ENCODE measurements around the gene CNNM3.
A peak's percentile ranks its signal among the peaks of the same experiment; 100 is the strongest.
"Not testable (repeated sequence)": the region's sequence is repeated elsewhere in the genome, so short reads cannot be mapped to it uniquely, and the experiment has no call there.

CNNM3 gene

DNA sequence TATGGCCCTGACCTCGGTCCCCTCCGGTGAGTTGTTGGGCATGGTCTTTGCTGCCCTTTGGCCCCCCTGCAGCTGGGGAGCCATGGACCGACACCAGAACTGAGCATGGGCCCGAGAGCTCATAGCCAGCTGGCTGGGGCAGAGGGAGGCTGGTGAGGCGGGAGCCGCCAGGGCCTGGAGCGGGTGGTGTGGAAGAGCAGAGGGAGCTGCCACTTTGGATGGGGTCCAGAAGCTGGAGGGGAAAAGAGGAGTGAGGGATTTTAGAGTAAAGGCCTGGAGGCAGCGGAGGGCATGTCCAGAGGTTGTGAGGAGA lies 16.5 kb upstream of the CNNM3 start:
- no peak for DNase-seq (ENCODE audit: low read depth)

DNA sequence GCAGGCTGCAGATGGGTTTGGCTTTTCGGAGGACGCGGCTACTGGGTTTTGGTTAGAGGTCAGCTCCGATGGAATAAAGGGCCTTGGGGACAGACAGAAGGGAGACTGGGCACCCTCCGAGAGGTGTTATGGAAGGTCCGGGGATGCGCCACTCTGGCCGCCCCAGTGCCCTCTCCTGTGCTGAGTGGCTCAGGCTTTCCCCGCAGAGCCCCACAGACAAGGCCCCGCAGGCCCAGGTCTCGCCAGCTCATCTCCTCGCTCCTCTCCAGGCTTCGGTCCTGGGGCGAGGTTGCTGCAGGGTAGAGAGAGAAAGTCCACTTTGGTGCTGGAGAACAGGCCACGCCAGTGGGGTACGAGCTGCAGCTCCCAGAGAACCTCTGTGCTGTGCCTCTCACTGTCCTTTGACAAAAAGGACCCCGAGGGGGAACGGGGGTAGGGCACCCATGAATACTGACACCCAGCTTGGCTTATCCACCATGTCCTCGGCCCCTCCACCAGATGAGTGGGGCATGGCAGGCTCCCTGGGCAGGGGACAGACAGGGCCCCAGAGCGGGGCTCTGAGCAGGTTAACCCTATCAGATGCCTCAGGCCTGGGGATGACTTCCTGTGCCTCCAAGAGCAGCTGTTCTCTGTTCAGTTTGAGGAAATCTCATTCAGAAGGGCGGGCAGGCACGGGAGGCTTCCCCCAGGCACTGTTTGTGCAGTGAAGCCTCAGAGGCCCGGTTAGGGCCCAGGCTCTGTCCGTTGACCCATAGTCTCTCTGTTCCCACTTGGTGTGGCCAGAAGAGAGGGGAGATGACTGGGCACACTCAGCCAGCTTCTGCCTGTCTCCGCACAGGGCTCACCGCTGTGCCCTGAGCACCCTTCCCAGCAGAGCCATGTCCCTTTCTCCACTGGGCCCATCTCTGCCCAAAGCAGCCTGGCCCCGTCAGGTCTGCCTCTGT lies 15.7 kb upstream of the CNNM3 start:
- DNase-seq (ENCODE audit: low read depth): no peak

DNA sequence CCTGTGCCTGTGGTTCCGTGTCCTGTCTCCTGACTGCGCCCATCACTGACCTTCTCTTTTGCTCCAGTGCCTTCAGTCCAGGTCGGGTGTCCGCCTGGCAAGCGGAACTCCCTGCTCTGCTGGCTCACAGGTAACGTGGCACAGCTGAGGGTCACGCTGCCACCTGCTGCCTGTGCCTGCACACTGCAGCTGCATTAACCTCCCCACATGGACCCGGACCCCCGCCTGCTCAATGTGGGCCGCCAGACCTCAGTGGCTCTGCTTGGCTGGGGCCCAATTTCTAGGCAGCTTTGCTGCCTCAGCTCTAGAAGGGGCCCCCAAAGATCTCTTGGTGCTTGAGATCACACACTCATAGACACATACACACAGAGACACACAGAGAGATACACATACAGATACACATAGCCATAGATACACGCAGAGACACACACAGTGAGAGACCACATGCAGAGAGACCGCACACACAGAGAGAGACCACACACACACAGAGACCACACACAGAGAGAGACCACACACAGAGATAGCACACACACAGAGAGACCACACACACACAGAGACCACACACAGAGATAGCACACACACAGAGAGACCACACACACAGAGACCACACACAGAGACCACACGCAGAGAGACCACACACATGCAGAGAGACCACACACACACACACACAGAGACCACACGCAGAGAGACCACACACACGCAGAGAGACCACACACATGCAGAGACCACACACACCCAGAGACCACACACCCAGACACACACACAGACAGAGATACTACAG lies 14.9 kb upstream of the CNNM3 start:
- peak; percentile 54 for DNase-seq (ENCODE audit: low read depth)

DNA sequence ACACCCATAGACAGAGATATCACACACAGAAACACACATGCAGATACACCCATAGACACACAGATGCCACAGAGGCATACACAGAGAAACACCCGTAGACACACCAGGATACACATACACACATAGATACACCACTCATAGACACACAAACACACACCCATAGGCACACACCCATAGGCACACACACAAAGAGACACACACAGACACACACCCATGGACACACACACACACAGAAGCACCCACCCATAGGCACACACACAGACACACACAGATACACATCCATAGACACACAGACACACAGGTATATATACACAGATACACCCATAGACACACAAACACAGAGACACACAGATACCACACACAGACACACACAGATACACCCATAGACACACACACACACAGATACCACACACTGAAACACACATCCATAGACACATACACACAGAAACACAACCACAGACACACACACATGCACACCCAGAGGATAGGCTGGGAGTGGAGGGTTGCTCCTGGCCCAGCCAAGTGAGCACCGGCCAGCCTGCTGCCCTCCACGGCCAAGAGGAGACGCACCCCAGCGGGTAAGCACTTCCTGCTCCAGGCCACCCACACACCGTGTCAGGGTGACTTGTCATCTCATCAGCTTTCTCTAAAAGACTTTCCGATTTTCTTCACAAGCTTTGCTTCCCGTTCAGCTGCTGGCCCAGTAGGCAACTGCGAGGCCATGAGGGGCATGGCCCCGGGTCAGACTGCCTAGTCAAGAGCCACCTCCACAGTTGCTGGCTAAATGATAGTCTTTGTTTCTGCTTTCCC lies 14.1 kb upstream of the CNNM3 start:
- DNase-seq (ENCODE audit: low read depth): no peak

DNA sequence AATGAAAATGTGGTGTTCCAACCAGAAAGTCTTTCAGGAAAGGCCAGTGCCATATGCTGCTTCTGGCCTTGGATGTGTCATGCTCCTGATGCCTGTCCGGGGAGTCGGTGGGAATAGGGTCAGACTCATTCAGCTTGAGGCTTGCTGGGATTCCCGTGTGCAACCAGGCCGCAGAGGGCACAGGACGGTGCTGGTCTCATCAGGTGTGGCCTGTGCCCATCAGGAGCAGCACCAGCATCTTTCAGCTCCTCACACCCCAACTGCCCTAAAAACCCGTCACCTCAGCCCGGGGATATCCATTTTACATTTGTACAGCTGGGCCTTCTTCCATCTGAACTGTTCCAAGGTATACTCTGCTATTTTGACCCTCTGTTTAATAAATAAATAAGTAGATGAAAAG lies 13.3 kb upstream of the CNNM3 start:
- no peak for DNase-seq (ENCODE audit: low read depth)

DNA sequence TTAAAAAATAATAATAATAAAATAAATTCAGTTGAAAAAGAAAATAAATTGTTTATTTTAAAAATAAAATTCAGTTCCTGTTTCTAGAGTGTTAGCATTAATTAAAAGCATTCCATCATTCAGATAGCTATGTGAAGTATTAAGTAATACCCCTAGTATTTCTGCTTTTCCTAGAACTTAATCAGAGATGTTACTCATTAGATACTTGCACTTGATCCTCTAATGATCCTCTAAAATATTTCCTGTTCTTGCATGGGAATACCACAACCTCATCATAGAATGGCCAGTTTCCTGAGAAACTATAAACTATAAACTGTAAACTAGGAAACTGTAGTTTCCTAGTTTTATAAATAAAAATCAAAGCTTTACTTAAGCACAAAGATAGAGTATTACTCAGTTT lies 11.1 kb upstream of the CNNM3 start:
- no peak for DNase-seq (ENCODE audit: low read depth)

DNA sequence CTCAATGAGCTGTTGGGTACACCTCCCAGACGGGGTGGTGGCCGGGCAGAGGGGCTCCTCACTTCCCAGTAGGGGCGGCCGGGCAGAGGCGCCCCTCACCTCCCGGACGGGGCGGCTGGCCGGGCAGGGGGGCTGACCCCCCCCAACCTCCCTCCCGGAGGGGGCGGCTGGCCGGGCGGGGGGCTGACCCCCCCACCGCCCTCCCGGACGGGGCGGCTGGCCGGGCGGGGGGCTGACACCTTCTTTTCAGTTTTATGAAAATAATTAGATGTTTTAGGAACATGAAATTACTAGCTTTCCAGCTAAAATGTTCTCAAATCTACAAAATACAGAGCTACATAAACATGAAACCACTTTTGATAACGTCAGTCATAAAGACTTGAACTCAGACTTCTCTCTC lies 10.1 kb upstream of the CNNM3 start:
- DNase-seq (ENCODE audit: low read depth): not testable (repeated sequence)

DNA sequence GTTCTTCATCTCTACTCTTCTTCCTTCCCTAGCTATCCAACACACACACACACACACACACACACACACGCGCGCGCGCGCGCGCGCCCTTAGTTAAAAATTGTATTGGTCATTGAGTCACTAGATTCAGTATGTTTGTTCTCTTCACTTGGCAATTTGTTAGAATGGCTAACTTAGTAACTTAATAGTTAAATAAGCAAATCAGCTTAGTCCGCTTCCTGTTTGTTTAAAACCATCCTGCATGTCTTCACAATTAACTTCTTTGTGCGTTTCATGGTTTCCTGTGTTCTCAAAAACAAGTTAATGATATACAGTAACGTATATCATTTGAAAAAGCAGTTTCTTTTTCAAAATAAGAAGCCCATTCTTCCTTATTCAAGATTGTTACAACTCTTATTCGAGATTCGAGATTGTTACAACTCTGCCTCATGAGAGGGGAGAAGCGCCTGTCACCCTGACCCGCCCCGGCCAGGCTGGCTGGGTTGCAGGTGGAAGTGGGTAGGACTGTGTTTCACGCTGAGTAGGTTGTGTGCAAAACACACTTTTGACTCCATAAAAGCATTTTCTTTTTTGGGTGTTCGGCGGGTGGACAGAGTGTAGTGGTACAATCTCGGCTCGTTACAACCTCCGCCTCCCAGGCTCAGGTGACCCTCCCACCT lies 9.5 kb upstream of the CNNM3 start:
- DNase-seq (ENCODE audit: low read depth): peak; percentile 27

DNA sequence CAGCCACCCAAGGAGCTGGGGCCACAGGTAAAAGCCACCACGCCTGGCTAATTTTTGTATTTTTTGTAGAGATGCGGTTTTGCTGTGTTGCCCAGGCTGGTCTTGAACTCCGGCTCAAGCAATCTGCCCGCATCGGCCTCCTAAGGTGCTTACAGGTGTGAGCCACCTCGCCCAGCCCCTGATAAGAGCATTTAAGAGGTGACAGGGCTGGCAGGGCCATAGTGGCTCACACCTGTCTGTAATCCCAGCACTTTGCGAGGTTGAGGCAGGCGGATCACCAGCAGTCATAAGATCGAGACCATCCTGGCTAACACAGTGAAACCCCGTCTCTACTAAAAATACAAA lies 9.0 kb upstream of the CNNM3 start:
- DNase-seq (ENCODE audit: low read depth): no peak

DNA sequence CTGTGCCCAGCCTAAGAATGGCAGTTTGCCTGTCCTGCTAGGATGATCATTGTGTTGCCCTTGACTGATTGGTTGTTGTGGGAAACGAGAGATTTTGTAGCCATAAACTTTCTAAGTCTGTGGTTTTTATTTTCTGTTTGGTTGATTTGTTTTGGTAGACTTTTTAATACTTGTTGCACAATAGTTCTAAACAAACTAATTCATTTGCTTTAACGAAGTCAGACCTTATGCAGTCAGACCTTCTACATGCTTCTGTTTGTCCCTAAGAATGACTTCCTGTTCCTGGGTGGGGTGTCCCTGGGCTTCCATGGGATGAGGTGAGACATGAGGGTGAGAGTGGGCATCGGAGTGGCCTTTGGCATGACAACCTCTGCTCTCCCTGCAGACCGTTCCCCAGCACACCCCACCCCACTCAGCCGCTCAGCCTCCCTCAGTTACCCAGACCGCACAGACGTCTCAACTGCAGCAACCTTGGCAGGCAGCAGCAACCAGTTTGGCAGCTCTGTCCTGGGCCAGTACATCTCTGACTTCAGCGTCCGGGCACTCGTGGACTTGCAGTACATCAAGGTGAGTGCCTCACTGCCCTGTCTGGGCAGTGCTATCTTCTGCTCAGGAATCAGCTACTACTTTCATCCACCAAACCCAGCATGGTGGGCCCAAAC lies 7.8 kb upstream of the CNNM3 start:
- no peak for DNase-seq (ENCODE audit: low read depth)

DNA sequence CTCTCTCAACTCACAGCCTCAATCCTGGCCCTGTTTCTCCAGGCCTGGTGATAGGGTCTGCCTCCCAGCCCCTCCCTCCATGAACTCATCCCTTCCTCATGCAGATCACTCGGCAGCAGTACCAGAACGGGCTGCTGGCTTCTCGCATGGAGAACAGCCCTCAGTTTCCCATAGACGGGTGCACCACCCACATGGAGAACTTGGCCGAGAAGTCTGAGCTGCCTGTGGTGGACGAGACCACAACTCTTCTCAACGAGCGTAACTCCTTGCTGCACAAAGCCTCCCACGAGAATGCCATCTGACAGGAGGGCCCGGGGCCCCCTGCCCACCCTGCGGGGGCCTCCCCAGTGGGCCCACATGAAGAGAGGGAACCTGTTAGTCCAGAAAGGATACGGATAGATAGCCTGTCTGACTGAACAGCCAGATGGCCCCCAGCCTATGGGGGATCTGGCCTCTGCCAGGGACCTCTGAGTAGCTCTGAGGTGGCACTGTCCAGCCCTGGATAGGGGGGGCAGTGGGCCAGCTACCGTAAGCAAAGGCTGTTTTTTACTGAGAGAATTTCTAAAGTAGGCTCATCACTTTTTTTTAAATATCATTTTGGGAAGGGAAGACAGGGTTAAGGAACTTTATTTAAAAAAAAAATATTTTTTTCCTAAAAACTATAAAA lies 6.7 kb upstream of the CNNM3 start:
- DNase-seq (ENCODE audit: low read depth): no peak

DNA sequence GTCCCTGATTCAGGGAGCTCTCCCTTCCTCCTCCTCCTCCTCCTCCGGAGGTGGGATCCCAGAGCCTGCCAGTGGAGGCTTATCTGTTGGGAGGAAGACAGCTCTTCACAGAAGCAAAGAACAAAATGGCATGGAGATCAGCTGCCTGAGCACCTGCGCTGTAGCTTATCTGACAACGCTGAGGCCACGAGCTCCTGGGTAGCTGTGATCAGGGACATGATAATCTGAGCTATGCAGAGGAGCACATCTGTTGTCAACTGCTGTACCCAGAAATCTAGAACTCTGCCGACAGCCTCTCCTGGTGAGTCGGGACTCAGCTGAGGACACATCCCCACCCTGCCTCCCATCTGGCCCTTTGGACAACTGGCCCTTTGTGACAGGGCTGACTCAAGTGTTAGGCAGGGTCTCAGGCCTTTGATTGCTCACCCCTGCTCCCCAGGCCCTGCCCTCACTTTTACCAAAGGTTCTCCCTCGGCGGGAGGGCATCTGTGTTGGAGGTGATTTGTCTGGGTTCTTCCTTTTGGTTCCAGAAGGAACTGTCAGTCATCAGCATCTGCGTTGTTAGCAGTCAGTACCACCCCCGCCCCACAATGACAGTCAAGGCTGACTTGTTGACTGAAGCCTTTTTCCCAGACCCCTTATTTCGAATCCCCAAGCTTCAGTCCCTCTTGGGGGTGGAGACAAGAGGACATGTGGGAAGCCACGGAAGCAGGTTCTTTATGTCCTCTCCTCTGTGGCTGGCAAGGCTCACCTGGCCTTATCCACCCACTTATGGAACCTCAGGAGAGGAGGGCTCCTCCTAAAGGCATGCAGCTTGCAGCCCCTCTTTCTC lies 5.9 kb upstream of the CNNM3 start:
- no peak for DNase-seq (ENCODE audit: low read depth)

DNA sequence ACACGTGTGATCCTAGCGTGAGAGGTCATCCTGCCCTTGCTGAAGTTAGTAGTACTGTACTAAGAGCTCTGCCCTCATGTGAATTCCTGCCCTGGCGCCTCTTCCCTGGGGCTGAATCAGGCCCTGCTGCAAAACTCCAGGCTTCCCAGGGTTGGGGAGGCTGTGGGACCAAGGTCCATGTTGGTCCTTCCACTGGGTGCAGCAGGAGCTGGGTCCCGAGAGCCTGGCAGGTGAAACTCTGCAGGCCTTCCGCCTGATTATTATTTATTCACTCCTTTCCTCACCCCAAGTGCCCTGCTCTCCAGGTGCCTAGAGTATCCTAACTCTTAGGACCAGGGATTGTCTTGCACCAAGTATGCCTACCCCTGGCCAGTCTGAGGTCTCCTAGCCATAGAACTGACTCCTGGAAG lies 5.3 kb upstream of the CNNM3 start:
- DNase-seq (ENCODE audit: low read depth): no peak

DNA sequence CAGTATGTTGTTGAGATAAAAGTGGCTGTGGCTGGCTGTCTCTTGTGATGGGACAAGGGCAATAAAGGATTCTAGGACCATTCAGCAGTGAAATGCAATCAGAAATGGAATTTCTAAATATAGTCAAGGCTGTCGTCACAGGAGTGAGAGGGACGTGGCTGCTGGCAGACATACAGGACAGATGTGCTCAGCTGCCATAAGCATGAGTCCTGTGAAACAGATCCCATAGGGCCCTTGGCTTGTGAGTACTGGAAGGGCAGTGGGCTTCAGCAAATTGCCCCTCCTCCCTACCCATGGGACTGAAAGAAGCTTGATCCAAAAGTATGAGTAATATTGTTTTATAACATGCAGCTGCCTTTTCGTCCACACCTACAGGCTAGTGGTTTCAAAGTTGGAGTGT lies 4.2 kb upstream of the CNNM3 start:
- no peak for DNase-seq (ENCODE audit: low read depth)

DNA sequence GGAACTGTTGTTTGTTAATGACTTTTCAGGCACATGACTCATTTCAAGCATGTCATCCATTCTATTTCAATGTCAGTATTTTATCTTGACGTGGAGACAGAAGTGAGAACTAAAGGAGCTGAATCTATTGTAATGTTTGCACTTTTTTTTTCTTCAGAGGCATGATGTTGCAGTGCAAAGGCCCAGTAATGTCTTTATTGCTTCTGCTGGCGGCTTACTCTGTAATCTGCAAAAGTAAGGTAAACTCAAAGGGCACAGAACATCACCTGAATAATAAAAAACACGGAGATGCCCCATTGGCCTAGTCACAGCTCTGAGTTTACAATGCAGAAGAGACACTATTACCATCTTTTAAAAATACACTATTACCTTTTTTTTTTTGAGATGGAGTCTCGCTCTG lies 2.4 kb upstream of the CNNM3 start:
- no peak for DNase-seq (ENCODE audit: low read depth)

DNA sequence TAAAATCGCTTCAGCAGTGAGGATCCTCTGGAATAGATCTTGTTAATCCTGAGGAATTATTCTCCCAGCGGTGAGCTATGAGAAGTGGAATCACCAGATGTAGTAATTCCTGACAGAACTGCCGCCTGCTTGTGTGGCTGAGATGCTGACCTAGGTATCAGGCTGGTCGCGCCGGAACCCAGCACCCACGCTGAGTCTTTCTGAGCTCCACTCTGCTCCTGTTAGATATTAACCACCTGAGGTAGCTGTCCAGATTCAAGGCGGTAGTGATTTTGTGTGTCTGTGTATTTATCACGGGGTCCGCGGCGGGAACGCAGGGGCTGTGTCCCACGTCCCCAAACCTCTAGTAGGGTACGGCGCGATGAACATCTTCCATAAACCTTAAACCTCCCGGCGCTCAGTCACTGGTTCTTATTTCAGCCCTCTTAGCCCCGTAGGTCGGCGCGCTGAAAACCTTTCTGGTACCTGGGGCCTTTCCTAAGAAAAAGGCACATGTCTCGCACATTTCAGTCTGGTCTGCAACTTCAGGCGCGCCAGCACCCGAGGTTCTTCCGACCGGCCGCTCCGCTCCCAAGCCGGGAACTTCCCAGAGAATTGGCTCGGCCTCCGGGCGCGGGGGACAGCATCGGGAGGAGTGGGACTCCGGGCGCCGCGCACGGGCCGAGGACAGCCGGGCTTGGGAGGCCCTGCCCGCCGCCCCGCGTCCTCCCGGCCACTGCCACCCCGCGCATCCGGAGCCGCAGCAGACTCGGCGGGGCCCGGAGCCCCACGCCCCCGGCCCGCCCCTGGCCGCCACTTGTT lies 542 bp upstream of the CNNM3 start:
- DNase-seq (ENCODE audit: low read depth): peak; percentile 28

DNA sequence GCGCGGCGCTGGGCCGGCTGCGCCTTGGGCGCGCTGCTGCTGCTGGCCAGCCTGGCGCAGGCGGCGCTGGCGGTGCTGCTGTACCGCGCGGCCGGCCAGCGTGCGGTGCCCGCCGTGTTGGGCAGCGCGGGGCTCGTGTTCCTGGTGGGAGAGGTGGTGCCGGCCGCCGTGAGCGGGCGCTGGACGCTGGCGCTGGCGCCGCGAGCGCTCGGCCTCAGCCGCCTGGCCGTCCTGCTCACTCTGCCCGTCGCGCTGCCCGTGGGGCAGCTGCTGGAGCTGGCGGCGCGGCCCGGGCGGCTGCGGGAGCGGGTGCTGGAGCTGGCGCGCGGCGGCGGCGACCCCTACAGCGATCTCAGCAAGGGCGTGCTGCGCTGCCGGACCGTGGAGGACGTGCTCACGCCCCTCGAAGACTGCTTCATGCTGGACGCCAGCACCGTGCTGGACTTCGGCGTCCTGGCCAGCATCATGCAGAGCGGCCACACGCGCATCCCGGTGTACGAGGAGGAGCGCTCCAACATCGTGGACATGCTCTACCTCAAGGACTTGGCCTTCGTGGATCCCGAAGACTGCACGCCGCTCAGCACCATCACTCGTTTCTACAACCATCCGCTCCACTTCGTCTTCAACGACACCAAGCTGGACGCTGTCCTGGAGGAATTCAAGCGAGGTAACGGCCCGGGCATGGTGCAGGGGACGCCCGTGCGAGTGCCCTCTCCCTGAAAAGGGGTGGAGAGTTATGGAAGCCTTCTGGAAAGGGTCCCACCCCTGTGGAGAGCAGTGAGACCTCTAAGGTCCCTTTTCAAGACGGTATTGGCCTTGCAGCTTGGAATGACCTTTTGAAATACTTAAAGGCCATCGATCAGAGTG lies 1.0 kb downstream of the CNNM3 start:
- DNase-seq (ENCODE audit: low read depth): no peak

DNA sequence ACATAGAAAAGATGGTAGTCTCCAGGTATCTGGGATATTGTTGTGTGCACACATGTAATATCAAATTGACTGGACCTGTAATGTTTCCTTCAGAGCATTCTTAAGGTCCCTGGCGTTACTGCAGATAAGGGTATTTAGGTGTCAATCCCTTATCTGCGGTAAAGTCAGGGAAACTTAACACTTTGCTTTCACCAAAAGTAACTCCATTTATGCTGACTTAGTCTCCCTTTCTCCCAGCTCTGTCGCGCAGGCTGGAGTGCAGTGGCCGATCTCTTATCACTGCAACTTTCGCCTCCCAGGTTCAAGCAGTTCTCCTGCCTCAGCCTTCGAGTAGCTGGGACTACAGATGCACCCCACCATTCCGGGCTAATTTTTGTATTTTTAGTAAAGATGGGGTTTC lies 1.8 kb downstream of the CNNM3 start:
- DNase-seq (ENCODE audit: low read depth): no peak

All from activated T-cell treated with anti-CD3 and anti-CD28 coated beads for 1 hour (primary cell).